ENCODE measurements around the gene NOL9. TPM values are rescaled to one million over a fixed set of nuclear protein-coding genes. Genes with fewer than 3 reads are reported as not detected.
A peak's percentile ranks its signal among the peaks of the same experiment; 100 is the strongest.

Gene NOL9
- polyA plus RNA-seq, 6 donors from 2014 or later: 4.1 to 22.3 (median 18.4) TPM

GRCh38 chr1:6596351-6596750, 42.0 kb upstream of the NOL9 start:
- no peaks in the 10 kb centered on the region for H3K36me3 Mint-ChIP-seq

GRCh38 chr1:6594977-6595740, 40.8 kb upstream of the NOL9 start:
- no peaks in the 10 kb centered on the region for H3K27me3 Mint-ChIP-seq
- peak overlapping the region in 1 of 8 donors; percentile 35 for H3K4me3 Mint-ChIP-seq
- no peak for DNase-seq
- no peaks in the 10 kb centered on the region for H3K9me3 Mint-ChIP-seq
- no peak for ATAC-seq (ENCODE audit: low read depth in 2 of 2)
- H3K4me1 Mint-ChIP-seq: peaks cover 26 to 46% (median 34%) of the 10 kb centered on the region in 3 donors
- H3K27ac Mint-ChIP-seq: peak overlapping the region in 1 of 6 donors; percentile 38
- H3K36me3 Mint-ChIP-seq: no peaks in the 10 kb centered on the region

More at GRCh38 chr1:6596351-6596750, 42.0 kb upstream of the NOL9 start:
- Mint-ChIP-seq H3K9me3 (no peaks in the 10 kb centered on the region), H3K27me3 (no peaks in the 10 kb centered on the region), H3K27ac (peak overlapping the region in 1 of 6 donors; percentile 69), H3K4me1 (peaks cover 29 to 48% (median 39%) of the 10 kb centered on the region in 3 donors), H3K4me3 (no peak overlapping the region)
- ATAC-seq (ENCODE audit: low read depth in 2 of 2): no peak
- DNase-seq: no peak

GRCh38 chr1:6593810-6594209, 39.5 kb upstream of the NOL9 start:
- no peak for ATAC-seq (ENCODE audit: low read depth in 2 of 2)
- no peak overlapping the region for H3K27ac Mint-ChIP-seq
- H3K4me3 Mint-ChIP-seq: no peak overlapping the region
- DNase-seq: no peak
- no peaks in the 10 kb centered on the region for H3K27me3 Mint-ChIP-seq
- H3K9me3 Mint-ChIP-seq: no peaks in the 10 kb centered on the region
- H3K4me1 Mint-ChIP-seq: peaks cover 17 to 32% (median 21%) of the 10 kb centered on the region in 3 donors
- H3K36me3 Mint-ChIP-seq: no peaks in the 10 kb centered on the region

GRCh38 chr1:6592865-6593593, 38.7 kb upstream of the NOL9 start:
- ATAC-seq (ENCODE audit: low read depth in 2 of 2): no peak
- Mint-ChIP-seq H3K36me3 (no peaks in the 10 kb centered on the region), H3K27me3 (no peaks in the 10 kb centered on the region), H3K9me3 (no peaks in the 10 kb centered on the region), H3K4me3 (no peak overlapping the region), H3K4me1 (peaks cover 17 to 29% (median 18%) of the 10 kb centered on the region in 3 donors), H3K27ac (no peak overlapping the region)
- no peak for DNase-seq

GRCh38 chr1:6592441-6592840, 38.1 kb upstream of the NOL9 start:
- H3K9me3 Mint-ChIP-seq: no peaks in the 10 kb centered on the region
- DNase-seq: no peak
- H3K36me3 Mint-ChIP-seq: no peaks in the 10 kb centered on the region
- no peaks in the 10 kb centered on the region for H3K27me3 Mint-ChIP-seq
- H3K4me1 Mint-ChIP-seq: peaks cover 20 to 29% (median 21%) of the 10 kb centered on the region in 3 donors
- no peak for ATAC-seq (ENCODE audit: low read depth in 2 of 2)
- no peak overlapping the region for H3K27ac Mint-ChIP-seq
- no peak overlapping the region for H3K4me3 Mint-ChIP-seq

GRCh38 chr1:6591644-6592043, 37.3 kb upstream of the NOL9 start:
- ATAC-seq (ENCODE audit: low read depth in 2 of 2) (no peak), DNase-seq (no peak)
- H3K27me3 Mint-ChIP-seq: no peaks in the 10 kb centered on the region
- H3K4me3 Mint-ChIP-seq: no peak overlapping the region
- no peak overlapping the region for H3K27ac Mint-ChIP-seq
- no peaks in the 10 kb centered on the region for H3K36me3 Mint-ChIP-seq
- no peaks in the 10 kb centered on the region for H3K9me3 Mint-ChIP-seq
- H3K4me1 Mint-ChIP-seq: peaks cover 20 to 29% (median 21%) of the 10 kb centered on the region in 3 donors

GRCh38 chr1:6591222-6591621, 36.9 kb upstream of the NOL9 start:
- Mint-ChIP-seq H3K27me3 (no peaks in the 10 kb centered on the region), H3K4me1 (peaks cover 17 to 28% (median 19%) of the 10 kb centered on the region in 3 donors)
- ATAC-seq (ENCODE audit: low read depth in 2 of 2): peak; percentile 47 to 57

GRCh38 chr1:6590046-6590445, 35.7 kb upstream of the NOL9 start:
- peaks cover 13 to 18% (median 15%) of the 10 kb centered on the region in 3 donors for H3K4me1 Mint-ChIP-seq

More at GRCh38 chr1:6591222-6591621, 36.9 kb upstream of the NOL9 start:
- no peaks in the 10 kb centered on the region for H3K36me3 Mint-ChIP-seq
- no peaks in the 10 kb centered on the region for H3K9me3 Mint-ChIP-seq
- peak overlapping the region in 4 of 6 donors; percentile 12 to 92 (median 50) for H3K27ac Mint-ChIP-seq
- H3K4me3 Mint-ChIP-seq: no peak overlapping the region
- DNase-seq: no peak

GRCh38 chr1:6588893-6589520, 34.7 kb upstream of the NOL9 start:
- H3K4me1 Mint-ChIP-seq: peaks cover 18 to 27% (median 22%) of the 10 kb centered on the region in 3 donors
- ATAC-seq (ENCODE audit: low read depth in 2 of 2) (no peak), DNase-seq (no peak)
- H3K4me3 Mint-ChIP-seq: no peak overlapping the region
- H3K36me3 Mint-ChIP-seq: no peaks in the 10 kb centered on the region
- H3K27me3 Mint-ChIP-seq: no peaks in the 10 kb centered on the region
- no peak overlapping the region for H3K27ac Mint-ChIP-seq
- H3K9me3 Mint-ChIP-seq: no peaks in the 10 kb centered on the region

More at GRCh38 chr1:6590046-6590445, 35.7 kb upstream of the NOL9 start:
- Mint-ChIP-seq H3K27me3 (no peaks in the 10 kb centered on the region), H3K4me3 (no peak overlapping the region), H3K36me3 (no peaks in the 10 kb centered on the region), H3K9me3 (no peaks in the 10 kb centered on the region), H3K27ac (no peak overlapping the region)
- ATAC-seq (ENCODE audit: low read depth in 2 of 2) (no peak), DNase-seq (no peak)

- no peak overlapping the region for H3K4me3 Mint-ChIP-seq
- H3K27ac Mint-ChIP-seq: no peak overlapping the region
- ATAC-seq (ENCODE audit: low read depth in 2 of 2): no peak
- no peak for DNase-seq
- H3K4me1 Mint-ChIP-seq: peaks cover 18 to 27% (median 22%) of the 10 kb centered on the region in 3 donors
- no peaks in the 10 kb centered on the region for H3K36me3 Mint-ChIP-seq
- no peaks in the 10 kb centered on the region for H3K27me3 Mint-ChIP-seq
- no peaks in the 10 kb centered on the region for H3K9me3 Mint-ChIP-seq
Observed at GRCh38 chr1:6588128-6588892, 34.0 kb upstream of the NOL9 start.

GRCh38 chr1:6587261-6588005, 33.1 kb upstream of the NOL9 start:
- peaks cover 19 to 29% (median 27%) of the 10 kb centered on the region in 3 donors for H3K4me1 Mint-ChIP-seq
- no peak for ATAC-seq (ENCODE audit: low read depth in 2 of 2)
- no peaks in the 10 kb centered on the region for H3K27me3 Mint-ChIP-seq
- no peaks in the 10 kb centered on the region for H3K36me3 Mint-ChIP-seq
- H3K9me3 Mint-ChIP-seq: no peaks in the 10 kb centered on the region
- peak overlapping the region in 1 of 6 donors; percentile 49 for H3K27ac Mint-ChIP-seq
- DNase-seq: no peak
- no peak overlapping the region for H3K4me3 Mint-ChIP-seq

GRCh38 chr1:6586404-6586816, 32.1 kb upstream of the NOL9 start:
- H3K27me3 Mint-ChIP-seq: no peaks in the 10 kb centered on the region
- H3K36me3 Mint-ChIP-seq: no peaks in the 10 kb centered on the region
- H3K9me3 Mint-ChIP-seq: no peaks in the 10 kb centered on the region
- H3K4me1 Mint-ChIP-seq: peaks cover 22 to 36% (median 33%) of the 10 kb centered on the region in 3 donors
- DNase-seq (no peak), ATAC-seq (ENCODE audit: low read depth in 2 of 2) (no peak)
- no peak overlapping the region for H3K4me3 Mint-ChIP-seq
- no peak overlapping the region for H3K27ac Mint-ChIP-seq

Measured in naive B cell (primary cell).